ENCODE data around the gene NDUFAB1.
"Not testable (repeated sequence)": the region's sequence is repeated elsewhere in the genome, so short reads cannot be mapped to it uniquely, and the experiment has no call there.

Gene NDUFAB1

DNA sequence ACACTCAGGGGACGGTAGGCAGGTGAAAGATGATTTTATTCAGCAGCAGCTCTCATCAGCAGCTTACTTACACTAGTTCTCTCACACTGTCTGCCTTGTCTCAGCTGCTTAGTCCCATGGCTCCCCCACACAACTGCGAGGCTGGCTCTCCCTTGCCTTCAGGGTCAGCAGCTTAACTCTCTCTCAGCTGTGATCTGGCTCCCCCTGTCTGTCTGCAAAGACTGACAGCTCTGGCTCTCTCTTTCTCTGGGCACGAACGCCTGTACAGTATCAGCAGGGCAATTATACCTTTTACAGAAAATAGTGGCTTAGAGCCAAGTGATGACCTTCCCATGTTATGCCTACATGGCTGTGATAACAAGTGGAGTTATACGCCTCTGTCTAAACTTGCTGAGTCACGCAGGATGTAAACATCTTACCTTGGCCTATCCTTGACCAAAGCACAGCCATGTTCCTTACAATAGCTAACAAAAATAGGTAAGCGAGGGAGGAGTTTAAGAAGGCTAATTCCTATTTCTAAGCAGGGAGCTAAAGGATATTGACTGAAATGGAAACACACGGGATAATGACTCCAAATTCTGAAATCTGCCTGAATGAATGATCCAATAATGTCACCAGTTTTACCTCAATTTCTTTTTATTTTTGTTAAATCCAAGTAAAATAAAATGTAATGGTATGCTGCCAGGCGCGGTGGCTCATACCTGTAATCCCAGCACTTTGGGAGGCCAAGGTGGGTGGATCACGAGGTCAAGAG, 1.1 kb upstream of the NDUFAB1 start:
- Mint-ChIP-seq H3K4me3 (no peak overlapping the region), H3K27me3 (no peaks in the 10 kb centered on the region), H3K9me3 (no peaks in the 10 kb centered on the region), H3K4me1 (ENCODE audit: low read depth) (peaks cover 29% of the 10 kb centered on the region), H3K36me3 (ENCODE audit: low read depth) (peaks cover 23% of the 10 kb centered on the region), H3K27ac (peak overlapping the region; percentile 21)

DNA sequence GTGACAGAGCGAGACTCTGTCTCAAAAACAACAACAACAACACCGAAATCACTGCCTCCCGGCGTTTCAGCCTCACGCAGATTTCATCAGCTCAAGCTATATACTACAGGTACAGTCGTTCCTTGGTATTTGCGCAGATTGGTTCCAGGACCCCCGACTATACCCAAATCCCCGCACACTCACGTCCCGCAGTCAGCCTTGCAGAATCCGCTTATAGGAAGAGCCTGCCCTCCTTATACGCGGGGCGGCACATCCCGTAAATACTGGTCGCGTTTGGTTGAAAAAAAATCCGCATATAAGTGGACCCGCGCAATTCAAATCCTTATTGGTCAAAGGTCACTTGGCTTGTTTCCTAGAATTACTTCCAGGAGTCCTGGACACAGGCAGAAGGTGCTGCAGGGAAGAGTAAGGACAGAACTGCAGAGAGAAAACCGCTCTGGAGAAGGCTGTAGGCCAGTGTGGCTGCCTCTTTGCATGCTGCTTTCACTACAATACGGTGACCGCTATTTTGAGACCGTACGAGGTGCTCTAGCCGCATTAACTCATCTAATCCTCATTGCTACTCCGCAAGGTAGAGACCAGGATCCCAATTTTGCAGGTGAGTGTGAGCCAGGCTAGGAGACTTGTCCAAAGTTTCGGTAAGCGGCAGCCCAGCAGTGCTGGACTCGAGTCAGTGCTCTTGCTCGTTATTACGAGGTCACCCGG, 718 bp downstream of the NDUFAB1 start:
- Mint-ChIP-seq H3K27me3 (no peaks in the 10 kb centered on the region), H3K9me3 (no peaks in the 10 kb centered on the region), H3K4me1 (ENCODE audit: low read depth) (peaks cover 29% of the 10 kb centered on the region), H3K36me3 (ENCODE audit: low read depth) (peaks cover 25% of the 10 kb centered on the region), H3K27ac (peak overlapping the region; percentile 67), H3K4me3 (peak overlapping the region; percentile 86)

DNA sequence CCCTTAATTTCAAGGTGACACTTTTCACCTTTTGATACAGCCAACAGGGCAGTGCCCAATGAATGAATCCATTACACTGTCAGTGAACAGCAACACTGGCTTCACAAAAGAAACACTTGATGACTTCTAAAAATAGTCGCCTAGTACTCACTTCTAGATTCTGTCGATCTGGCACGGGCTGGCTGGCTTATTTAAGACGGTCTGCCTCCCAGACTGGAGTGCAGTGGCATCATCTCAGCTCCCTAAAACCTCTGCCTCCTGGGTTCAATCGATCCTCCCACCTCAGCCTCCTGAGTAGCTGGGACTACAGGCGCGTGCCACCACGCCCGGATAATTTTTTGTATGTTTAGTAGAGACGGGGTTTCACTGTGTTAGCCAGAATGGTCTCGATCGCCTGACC, 1.9 kb downstream of the NDUFAB1 start:
- Mint-ChIP-seq H3K36me3 (ENCODE audit: low read depth) (peaks cover 29% of the 10 kb centered on the region), H3K4me3 (peak overlapping the region; percentile 86)

DNA sequence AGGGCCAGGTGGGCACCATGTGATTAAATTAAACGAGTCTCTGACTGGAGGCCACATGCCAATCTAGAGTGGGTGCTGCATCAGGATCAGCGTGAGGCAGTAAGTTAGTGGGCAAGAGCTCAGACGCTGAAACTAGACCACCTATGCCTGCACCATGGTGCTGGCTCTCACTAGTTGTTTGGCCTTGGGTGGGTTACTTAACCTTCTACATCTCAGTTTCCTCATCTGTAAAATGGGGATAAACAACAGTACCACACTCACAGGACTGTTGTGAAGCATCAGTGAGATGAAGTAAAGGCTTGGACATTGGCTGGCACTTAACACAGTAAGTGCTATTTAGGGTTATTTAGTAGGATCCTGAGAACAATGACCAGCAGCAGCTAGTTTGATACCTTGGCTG, 5.9 kb downstream of the NDUFAB1 start:
- H3K4me1 Mint-ChIP-seq (ENCODE audit: low read depth) = peaks cover 18% of the 10 kb centered on the region
- no peaks in the 10 kb centered on the region for H3K27me3 Mint-ChIP-seq
- no peaks in the 10 kb centered on the region for H3K9me3 Mint-ChIP-seq
- H3K36me3 Mint-ChIP-seq (ENCODE audit: low read depth) = peaks cover 55% of the 10 kb centered on the region
- H3K27ac Mint-ChIP-seq = no peak overlapping the region
- no peak overlapping the region for H3K4me3 Mint-ChIP-seq

More for the DNA sequence above, 1.9 kb downstream of the NDUFAB1 start:
- Mint-ChIP-seq H3K9me3 (no peaks in the 10 kb centered on the region), H3K4me1 (ENCODE audit: low read depth) (peaks cover 29% of the 10 kb centered on the region), H3K27me3 (no peaks in the 10 kb centered on the region), H3K27ac (peak overlapping the region; percentile 52)

DNA sequence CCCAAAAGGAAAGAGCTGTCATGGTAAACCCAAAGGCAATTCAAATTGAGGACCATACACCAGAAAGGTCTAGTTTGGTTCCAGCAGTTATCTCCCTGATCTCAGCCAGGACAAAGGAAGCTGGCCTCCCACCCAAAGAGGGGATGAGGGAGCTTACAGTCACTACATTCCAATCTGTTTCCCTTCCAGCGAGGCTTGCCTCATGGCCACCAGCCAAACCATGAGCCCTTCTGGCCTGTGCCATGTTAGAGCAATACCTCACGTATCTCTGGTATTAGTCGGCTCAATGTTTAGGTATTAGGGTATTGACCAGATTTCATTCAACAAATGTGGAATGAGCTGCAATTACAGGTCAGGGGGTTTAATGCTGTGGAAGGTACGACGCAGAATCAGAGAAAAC, 8.4 kb downstream of the NDUFAB1 start:
- Mint-ChIP-seq H3K4me1 (ENCODE audit: low read depth) (peaks cover 3% of the 10 kb centered on the region), H3K27ac (no peak overlapping the region), H3K36me3 (ENCODE audit: low read depth) (peaks cover 59% of the 10 kb centered on the region), H3K4me3 (no peak overlapping the region), H3K9me3 (no peaks in the 10 kb centered on the region), H3K27me3 (no peaks in the 10 kb centered on the region)

DNA sequence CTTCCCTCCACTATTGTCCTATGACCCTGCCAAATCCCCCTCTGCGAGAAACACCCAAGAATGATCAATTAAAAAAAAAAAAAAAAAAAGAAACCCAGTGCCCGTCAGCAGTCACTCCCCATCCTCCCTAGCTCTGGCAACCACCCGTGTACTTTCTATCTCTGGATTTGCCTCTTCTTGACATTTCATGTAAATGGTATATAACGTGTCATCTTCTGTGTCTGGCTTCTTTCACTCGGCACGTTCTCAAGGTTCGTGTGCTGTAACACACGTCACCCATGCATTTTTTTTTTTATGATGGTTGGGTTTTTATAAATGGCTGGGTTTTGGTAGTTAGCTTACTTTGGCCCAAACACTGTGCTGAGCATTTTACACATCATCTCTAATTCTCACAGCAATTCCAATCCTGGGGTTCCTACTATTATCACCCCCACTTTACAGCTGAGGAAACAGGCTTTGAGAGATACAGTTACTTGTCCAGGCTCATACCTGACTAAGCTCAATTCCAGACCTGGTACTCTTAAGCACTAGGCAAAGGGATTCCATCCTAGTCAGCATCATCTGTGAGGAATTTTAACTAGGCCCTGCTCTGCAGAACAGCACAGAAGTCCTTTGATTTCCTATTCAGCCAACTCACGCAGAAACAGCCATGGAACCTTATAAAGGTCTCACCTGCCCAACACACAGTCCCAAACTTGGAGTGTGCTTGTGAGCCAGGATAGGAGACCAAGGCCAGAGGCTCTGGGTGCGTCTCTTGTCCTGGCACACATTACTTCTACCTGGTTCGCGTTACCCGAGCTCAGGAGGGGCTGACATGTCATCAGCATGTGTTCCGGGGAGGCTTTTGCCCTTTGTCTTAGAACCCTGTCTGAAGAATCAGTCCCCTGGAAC, 11.7 kb downstream of the NDUFAB1 start:
- H3K27me3 Mint-ChIP-seq = no peaks in the 10 kb centered on the region
- H3K27ac Mint-ChIP-seq = no peak overlapping the region
- H3K4me1 Mint-ChIP-seq (ENCODE audit: low read depth) = no peaks in the 10 kb centered on the region
- peaks cover 64% of the 10 kb centered on the region for H3K36me3 Mint-ChIP-seq (ENCODE audit: low read depth)
- no peak overlapping the region for H3K4me3 Mint-ChIP-seq
- H3K9me3 Mint-ChIP-seq = no peaks in the 10 kb centered on the region

DNA sequence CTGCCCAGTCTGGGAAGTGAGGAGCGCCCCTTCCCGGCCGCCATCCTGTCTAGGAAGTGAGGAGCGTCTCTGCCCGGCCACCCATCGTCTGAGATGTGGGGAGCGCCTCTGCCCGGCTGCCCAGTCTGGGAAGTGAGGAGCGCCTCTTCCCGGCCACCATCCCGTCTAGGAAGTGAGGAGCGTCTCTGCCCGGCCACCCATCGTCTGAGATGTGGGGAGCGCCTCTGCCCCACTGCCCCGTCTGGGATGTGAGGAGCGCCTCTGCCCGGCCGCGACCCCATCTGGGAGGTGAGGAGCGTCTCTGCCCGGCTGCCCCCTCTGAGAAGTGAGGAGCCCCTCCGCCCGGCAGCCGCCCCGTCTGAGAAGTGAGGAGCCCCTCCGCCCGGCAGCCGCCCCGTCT, 12.8 kb downstream of the NDUFAB1 start:
- H3K27ac Mint-ChIP-seq; H3K4me1 Mint-ChIP-seq (ENCODE audit: low read depth); H3K4me3 Mint-ChIP-seq; H3K27me3 Mint-ChIP-seq; H3K9me3 Mint-ChIP-seq: not testable (repeated sequence)
- peaks cover 66% of the 10 kb centered on the region for H3K36me3 Mint-ChIP-seq (ENCODE audit: low read depth)

DNA sequence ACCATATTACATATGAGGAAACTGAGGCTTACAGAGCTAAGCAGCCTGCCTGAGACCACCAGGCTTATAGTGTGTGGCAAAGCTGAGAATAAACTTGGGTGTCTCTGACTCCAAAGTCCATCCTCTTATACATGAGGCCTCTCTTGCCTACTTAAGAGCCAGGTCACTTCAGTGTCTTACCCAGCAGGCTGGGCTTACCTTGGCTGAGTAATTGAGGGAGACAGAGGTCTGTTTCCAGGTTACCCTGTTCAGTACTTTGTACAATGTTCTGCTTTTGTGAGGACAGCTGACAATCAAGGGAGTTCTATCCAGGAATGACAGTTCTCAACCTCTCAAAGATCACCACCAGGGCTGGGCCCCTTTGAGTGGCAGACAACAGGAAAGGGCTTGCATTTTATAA, 14.4 kb downstream of the NDUFAB1 start:
- no peaks in the 10 kb centered on the region for H3K27me3 Mint-ChIP-seq
- H3K36me3 Mint-ChIP-seq (ENCODE audit: low read depth) = peaks cover 61% of the 10 kb centered on the region
- H3K9me3 Mint-ChIP-seq = no peaks in the 10 kb centered on the region
- no peak overlapping the region for H3K27ac Mint-ChIP-seq
- no peaks in the 10 kb centered on the region for H3K4me1 Mint-ChIP-seq (ENCODE audit: low read depth)
- H3K4me3 Mint-ChIP-seq = no peak overlapping the region

DNA sequence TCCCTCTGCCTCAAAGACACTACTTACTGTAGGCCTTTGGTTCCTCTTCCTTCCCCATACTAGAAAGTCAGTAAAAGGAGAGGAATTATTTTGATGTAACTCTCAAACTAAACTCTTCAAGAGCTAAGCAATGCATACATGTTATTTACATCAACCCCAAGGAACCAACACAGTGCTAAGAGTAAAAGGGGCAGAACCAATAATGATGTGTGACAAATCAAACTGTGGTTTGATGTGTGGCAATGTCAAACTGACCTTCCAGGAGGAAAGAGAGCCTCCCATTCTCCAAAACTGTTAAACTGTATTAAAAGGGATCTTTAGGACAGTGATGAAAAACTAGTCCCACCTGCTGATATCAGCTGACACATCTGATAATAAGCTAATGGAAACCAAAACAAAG, 15.7 kb downstream of the NDUFAB1 start:
- Mint-ChIP-seq H3K27ac (no peak overlapping the region), H3K36me3 (ENCODE audit: low read depth) (peaks cover 57% of the 10 kb centered on the region), H3K4me3 (no peak overlapping the region), H3K9me3 (no peaks in the 10 kb centered on the region), H3K27me3 (no peaks in the 10 kb centered on the region), H3K4me1 (ENCODE audit: low read depth) (no peaks in the 10 kb centered on the region)

DNA sequence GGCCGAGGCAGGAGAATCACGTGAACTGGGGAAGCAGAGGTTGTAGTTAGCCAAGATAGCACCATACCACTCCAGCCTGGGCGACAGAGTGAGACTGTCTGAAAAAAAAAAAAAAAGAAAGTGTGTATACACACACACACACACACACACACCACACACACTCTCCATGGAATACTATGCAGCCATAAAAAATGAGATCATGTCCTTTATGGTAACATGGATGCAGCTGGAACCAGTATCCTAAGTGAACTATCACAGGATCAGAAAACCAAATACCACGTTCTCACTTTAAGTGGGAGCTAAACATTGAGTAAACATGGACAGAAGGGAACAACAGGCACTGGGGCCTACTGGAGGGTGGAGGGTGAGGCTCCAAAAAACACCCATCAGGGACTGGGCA, 16.7 kb downstream of the NDUFAB1 start:
- H3K27ac Mint-ChIP-seq = no peak overlapping the region
- no peaks in the 10 kb centered on the region for H3K4me1 Mint-ChIP-seq (ENCODE audit: low read depth)
- no peaks in the 10 kb centered on the region for H3K27me3 Mint-ChIP-seq
- H3K36me3 Mint-ChIP-seq (ENCODE audit: low read depth) = peaks cover 49% of the 10 kb centered on the region
- H3K4me3 Mint-ChIP-seq = no peak overlapping the region
- H3K9me3 Mint-ChIP-seq = no peaks in the 10 kb centered on the region

DNA sequence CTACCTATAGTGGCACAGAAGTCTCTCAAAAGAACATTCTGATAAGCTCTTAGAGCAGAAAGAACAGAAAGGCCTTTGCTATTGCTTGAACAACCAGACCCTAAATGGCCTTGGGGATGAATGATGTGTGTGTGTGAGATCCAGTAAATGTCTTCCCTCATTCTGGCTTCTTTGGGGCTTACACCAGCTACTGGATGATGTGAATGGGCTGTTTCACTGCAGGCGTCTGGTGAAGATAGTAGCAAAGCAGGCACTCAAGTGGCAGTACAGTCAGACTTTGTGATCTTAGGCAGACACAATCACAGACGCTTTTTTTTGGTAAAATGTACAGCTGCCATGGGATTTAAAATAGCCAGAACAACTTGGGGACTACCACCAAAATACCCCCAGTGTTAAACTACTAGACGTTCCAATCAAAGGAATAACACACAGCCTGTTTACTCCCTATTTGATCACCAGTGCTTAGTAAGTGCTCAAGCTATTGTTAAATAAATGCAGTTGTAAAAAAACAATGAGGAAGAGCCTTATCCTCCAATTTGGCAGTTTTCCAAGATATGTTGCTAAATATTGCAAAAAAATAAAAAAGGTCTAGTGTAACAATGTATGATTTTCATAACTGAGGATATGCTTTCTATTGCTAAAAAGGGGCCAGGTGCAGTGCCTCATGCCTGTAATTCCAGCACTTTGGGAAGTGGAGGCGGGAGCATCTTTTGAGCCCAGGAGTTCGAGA, 17.9 kb downstream of the NDUFAB1 start:
- H3K27me3 Mint-ChIP-seq = no peaks in the 10 kb centered on the region
- H3K36me3 Mint-ChIP-seq (ENCODE audit: low read depth) = peaks cover 50% of the 10 kb centered on the region
- no peaks in the 10 kb centered on the region for H3K9me3 Mint-ChIP-seq
- no peaks in the 10 kb centered on the region for H3K4me1 Mint-ChIP-seq (ENCODE audit: low read depth)
- no peak overlapping the region for H3K27ac Mint-ChIP-seq
- no peak overlapping the region for H3K4me3 Mint-ChIP-seq

DNA sequence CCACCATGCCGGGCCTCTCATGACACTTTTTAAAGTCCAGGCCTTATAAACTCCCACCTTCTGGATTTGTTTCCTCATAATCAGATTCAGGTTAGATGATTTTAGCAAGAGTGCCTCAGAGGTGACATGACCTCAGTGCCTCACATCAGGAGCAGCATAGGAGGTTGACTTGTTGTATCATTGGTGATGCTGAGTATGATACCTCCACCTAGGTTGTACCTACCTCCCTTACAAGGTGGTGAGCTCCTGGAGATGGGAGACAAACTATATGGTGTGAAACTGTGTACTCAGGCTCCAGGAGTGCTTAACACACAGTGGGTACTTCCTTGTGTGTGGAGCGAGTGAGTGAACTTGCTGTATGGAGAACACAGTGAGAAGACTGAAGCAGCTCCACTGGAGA, 18.6 kb downstream of the NDUFAB1 start:
- H3K36me3 Mint-ChIP-seq (ENCODE audit: low read depth) = peaks cover 50% of the 10 kb centered on the region
- no peak overlapping the region for H3K27ac Mint-ChIP-seq
- no peaks in the 10 kb centered on the region for H3K27me3 Mint-ChIP-seq
- no peak overlapping the region for H3K4me3 Mint-ChIP-seq
- no peaks in the 10 kb centered on the region for H3K9me3 Mint-ChIP-seq
- no peaks in the 10 kb centered on the region for H3K4me1 Mint-ChIP-seq (ENCODE audit: low read depth)

DNA sequence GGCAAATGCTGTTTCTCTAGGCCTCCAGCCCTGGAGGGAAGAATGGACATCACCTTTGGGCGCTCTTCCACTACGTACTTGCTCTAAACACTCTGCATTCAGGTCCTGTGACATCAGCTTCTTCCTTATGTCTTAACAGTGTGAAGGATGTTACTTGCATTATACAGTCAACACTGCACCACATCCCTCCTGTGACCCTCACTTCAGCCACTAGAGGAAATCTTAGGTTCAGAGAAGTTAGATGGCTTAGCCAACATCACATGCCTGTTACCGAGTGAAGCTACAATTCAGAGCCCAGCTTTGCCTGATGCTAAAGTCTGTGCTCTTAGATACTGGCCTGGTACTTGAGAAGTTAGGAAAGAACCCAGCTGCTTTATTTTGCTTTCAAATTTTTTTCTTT, 20.3 kb downstream of the NDUFAB1 start:
- Mint-ChIP-seq H3K27me3 (no peaks in the 10 kb centered on the region), H3K4me1 (ENCODE audit: low read depth) (peaks cover 5% of the 10 kb centered on the region), H3K27ac (no peak overlapping the region), H3K9me3 (no peaks in the 10 kb centered on the region), H3K4me3 (no peak overlapping the region), H3K36me3 (ENCODE audit: low read depth) (peaks cover 52% of the 10 kb centered on the region)

DNA sequence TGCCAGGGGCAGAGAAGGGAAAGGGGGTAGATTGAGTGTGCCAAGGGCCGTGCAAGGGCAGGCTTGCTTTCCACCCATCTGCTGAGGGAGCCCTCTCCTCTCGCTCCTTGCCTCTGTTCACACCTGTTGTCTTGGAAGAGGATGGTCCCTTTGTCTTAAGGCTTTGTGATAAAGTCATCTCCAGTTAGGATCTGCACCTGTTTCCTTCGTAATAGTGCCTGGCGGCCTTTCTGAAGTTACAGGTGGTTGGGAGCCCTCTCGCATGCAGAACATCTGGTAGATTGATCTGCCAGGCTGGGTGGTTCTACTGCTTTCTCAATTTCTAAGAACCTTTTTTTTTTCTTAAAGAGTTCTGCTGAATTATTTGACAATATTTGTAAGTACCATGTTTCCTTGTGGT, 22.3 kb downstream of the NDUFAB1 start:
- Mint-ChIP-seq H3K27ac (no peak overlapping the region), H3K4me1 (ENCODE audit: low read depth) (peaks cover 11% of the 10 kb centered on the region), H3K27me3 (no peaks in the 10 kb centered on the region), H3K36me3 (ENCODE audit: low read depth) (peaks cover 52% of the 10 kb centered on the region), H3K4me3 (no peak overlapping the region), H3K9me3 (no peaks in the 10 kb centered on the region)
